NCI-H146 (cell line): ENCODE results near the gene MBD4.

Experiments used
- DNase-seq: peaks from one replicate; lab custom pipeline; 2025; lab: John Stamatoyannopoulos, UW

Gene MBD4

DNA sequence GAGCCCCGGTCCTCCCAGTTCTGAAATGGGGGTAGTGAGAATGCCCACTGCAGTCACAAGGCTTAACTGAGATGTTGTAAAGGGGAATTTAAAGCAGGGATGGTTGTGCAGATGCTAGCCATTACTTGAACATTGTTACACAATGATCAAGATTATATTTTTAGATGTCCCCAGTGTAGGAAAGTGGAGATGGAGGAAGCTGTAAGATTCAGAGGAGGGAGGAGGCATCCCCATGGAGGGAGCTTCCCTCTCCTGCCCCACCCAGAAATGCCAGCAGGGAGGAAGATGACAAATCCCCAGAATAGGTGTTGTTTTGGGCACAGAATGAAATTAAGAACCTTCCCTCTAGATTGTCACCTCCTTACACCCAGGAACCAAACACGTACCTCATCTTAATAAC, 57.4 kb downstream of the MBD4 start:
- no peak for DNase-seq
